Breast epithelium (tissue), 4 donors: ENCODE data around the gene SEM1. TPM values are rescaled to one million over a fixed set of nuclear protein-coding genes. Genes with fewer than 3 reads are reported as not detected.

Experiments used
- DNase-seq, 2 donors: peaks; one replicate each; pipeline ENCODE4 v3.0.0-alpha.2; 2019; ENCODE audit warnings: low spot score in 2 of 2
- H3K27ac ChIP-seq, 2 donors: fragments of 200-600 bp; sonication (generic) in 1 of 2; one replicate each; pipeline ENCODE4 v1.5.1; 2016 to 2019; ENCODE audit warnings: mild to moderate bottlenecking in 1 of 2
- H3K27me3 ChIP-seq, 2 donors: fragments of 200-600 bp; sonication (generic) in 1 of 2; one replicate each; pipeline versions ENCODE4 v1.5.1 to v1.6.0; 2017 to 2019; ENCODE audit warnings: control low read depth in 1 of 2, mild to moderate bottlenecking in 1 of 2
- H3K36me3 ChIP-seq: fragments of 200-600 bp; one replicate; pipeline ENCODE4 v1.5.1; 2019
- H3K4me1 ChIP-seq, 2 donors: fragments of 200-600 bp; sonication (generic); one replicate each; pipeline ENCODE4 v1.5.1; 2016 to 2019; ENCODE audit warnings: control low read depth in 1 of 2
- H3K4me3 ChIP-seq, 3 donors: fragments of 200-600 bp; sonication (generic); 1 replicate in 2 of 3; 2 replicates in 1 of 3; pipeline ENCODE4 v1.5.1; 2016 to 2019; ENCODE audit warnings: mild to moderate bottlenecking in 3 of 3, moderate library complexity in 2 of 3
- H3K9me3 ChIP-seq, 2 donors: fragments of 200-600 bp; sonication (generic) in 1 of 2; one replicate each; pipeline ENCODE4 v1.5.1; 2016 to 2019; ENCODE audit warnings: control low read depth in 1 of 2
- POLR2A ChIP-seq: fragments of 450-650 bp; IDR thresholded peaks from one replicate; pipeline ENCODE4 v1.6.1; 2016; ENCODE audit warnings: antibody characterized with exemption, mild to moderate bottlenecking, moderate library complexity
- POLR2AphosphoS5 ChIP-seq, 3 donors: sonication (generic); formaldehyde crosslinking; IDR thresholded peaks; one replicate each; pipeline ENCODE4 v1.6.1; 2017; ENCODE audit warnings: antibody characterized with exemption in 3 of 3
- intact Hi-C: fragments of 100-400 bp; cut with DNase I; formaldehyde crosslinking; loops from one replicate; pipeline ENCODE4 v1.15.1; 2023; ENCODE audit warnings: low total_unique reads
- total RNA-seq, 3 donors: library from RNA; depleted of rRNA; stranded (reverse); fragments of >200 nt; gene quantifications; one replicate each; pipeline ENCODE4 v1.1.0, GENCODE V29; 2016
- TF ChIP-seq, protein P1 (sequence below), 3 donors: fragments of 450-650 bp; IDR thresholded peaks; one replicate each; pipeline ENCODE4 v1.5.1; 2016 to 2017; ENCODE audit warnings: antibody characterized with exemption in 3 of 3, mild to moderate bottlenecking in 3 of 3, moderate library complexity in 3 of 3

Gene SEM1
- total RNA-seq, 3 donors from 2014 or later, result 26.6 to 37.4 (median 28.5) TPM

DNA sequence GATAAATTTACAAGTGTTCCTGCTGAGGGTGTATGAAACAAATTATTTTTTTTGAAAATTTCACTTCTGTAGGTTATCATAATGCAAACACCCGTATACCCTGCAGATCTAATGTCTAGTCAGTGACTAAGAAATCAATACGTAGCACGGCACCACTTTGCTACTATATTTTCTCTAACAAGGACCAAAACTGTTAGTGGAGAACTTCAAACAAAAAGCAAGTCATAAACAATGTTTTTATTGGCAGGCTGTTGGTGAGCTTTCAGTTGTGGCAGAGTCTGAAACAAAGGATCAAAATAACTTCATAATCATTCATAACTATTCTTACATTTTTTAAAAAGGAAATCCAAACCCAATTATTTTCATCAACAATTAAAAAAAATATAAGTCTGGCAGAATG, 11.8 kb downstream of the SEM1 start:
- no peak for TF ChIP-seq POLR2AphosphoS5 (IDR thresholded peaks at IDR 0.05)
- no peak for TF ChIP-seq POLR2A
- TF ChIP-seq, protein P1, sequence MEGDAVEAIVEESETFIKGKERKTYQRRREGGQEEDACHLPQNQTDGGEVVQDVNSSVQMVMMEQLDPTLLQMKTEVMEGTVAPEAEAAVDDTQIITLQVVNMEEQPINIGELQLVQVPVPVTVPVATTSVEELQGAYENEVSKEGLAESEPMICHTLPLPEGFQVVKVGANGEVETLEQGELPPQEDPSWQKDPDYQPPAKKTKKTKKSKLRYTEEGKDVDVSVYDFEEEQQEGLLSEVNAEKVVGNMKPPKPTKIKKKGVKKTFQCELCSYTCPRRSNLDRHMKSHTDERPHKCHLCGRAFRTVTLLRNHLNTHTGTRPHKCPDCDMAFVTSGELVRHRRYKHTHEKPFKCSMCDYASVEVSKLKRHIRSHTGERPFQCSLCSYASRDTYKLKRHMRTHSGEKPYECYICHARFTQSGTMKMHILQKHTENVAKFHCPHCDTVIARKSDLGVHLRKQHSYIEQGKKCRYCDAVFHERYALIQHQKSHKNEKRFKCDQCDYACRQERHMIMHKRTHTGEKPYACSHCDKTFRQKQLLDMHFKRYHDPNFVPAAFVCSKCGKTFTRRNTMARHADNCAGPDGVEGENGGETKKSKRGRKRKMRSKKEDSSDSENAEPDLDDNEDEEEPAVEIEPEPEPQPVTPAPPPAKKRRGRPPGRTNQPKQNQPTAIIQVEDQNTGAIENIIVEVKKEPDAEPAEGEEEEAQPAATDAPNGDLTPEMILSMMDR (IDR thresholded peaks at IDR 0.05), result no peak
- Histone ChIP-seq H3K36me3 (no peaks in the 10 kb centered on the region), H3K4me1 (peaks cover 0 to 4% of the 10 kb centered on the region in 2 donors), H3K9me3 (no peaks in the 10 kb centered on the region), H3K4me3 (no peak overlapping the region), H3K27me3 (no peaks in the 10 kb centered on the region), H3K27ac (no peak overlapping the region)
- intact Hi-C loops, result no loop called here
- DNase-seq, result no peak

GRCh38 chr7:96695581-96695980, 14.1 kb downstream of the SEM1 start:
- Histone ChIP-seq H3K4me1 (peaks cover 0 to 4% of the 10 kb centered on the region in 2 donors), H3K27me3 (no peaks in the 10 kb centered on the region), H3K36me3 (no peaks in the 10 kb centered on the region), H3K9me3 (no peaks in the 10 kb centered on the region), H3K27ac (no peak overlapping the region), H3K4me3 (no peak overlapping the region)
- intact Hi-C loops, result no loop called here
- DNase-seq, result no peak
- no peak for TF ChIP-seq POLR2AphosphoS5 (IDR thresholded peaks at IDR 0.05)
- TF ChIP-seq POLR2A, result no peak
- TF ChIP-seq, protein P1 (IDR thresholded peaks at IDR 0.05), result no peak

DNA sequence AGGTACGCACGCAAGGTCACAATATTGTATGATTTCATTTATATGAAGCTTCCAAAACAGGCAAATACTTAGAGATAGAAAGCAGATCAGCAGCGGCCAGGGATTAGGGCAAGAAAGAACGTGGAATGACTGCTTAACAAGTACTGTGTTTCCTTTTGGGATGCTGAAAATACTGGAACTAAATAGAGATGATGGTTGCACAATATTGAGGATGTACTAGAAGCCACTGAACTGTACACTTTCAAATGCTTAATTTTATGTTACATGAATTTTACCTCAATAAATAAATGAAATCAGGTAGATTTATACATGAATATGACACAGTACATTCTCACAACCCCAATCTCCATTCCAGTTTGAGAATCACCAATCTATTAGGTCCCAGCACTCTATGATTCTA, 15.6 kb downstream of the SEM1 start:
- no peak for DNase-seq
- no peak overlapping the region for H3K27ac ChIP-seq
- no peaks in the 10 kb centered on the region for H3K36me3 ChIP-seq
- no peak overlapping the region for H3K4me3 ChIP-seq
- intact Hi-C loops, result no loop called here
- H3K27me3 ChIP-seq, result no peaks in the 10 kb centered on the region
- peaks cover 0 to 4% of the 10 kb centered on the region in 2 donors for H3K4me1 ChIP-seq
- TF ChIP-seq POLR2A (no peak), POLR2AphosphoS5 (IDR thresholded peaks at IDR 0.05) (no peak)
- TF ChIP-seq, protein P1 (IDR thresholded peaks at IDR 0.05), result no peak
- no peaks in the 10 kb centered on the region for H3K9me3 ChIP-seq

DNA sequence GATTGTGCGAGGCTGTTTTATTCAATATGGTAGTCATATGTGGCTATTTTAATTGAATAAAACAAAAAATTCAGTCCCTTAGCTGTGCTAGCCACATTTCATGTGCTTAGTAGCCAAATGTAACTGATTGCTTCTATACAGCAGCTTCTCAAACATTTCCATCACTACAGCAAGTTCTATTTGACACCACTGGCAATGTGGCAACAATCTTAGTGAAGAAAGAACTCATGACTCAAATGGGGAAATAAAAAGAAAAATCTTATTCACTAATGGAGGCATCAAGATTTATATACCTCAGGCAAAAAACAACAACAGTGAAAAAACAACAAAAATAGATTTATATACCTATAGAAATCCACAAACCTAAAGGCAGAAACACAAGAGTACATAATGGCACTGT, 17.9 kb downstream of the SEM1 start:
- H3K4me3 ChIP-seq, result no peak overlapping the region
- H3K4me1 ChIP-seq, result peaks cover 0 to 4% of the 10 kb centered on the region in 2 donors
- no peak overlapping the region for H3K27ac ChIP-seq
- no peak for DNase-seq
- no peaks in the 10 kb centered on the region for H3K9me3 ChIP-seq
- H3K36me3 ChIP-seq, result no peaks in the 10 kb centered on the region
- TF ChIP-seq, protein P1 (IDR thresholded peaks at IDR 0.05), result no peak
- TF ChIP-seq POLR2A (no peak), POLR2AphosphoS5 (IDR thresholded peaks at IDR 0.05) (no peak)
- intact Hi-C loops, result no loop called here
- H3K27me3 ChIP-seq, result no peaks in the 10 kb centered on the region

DNA sequence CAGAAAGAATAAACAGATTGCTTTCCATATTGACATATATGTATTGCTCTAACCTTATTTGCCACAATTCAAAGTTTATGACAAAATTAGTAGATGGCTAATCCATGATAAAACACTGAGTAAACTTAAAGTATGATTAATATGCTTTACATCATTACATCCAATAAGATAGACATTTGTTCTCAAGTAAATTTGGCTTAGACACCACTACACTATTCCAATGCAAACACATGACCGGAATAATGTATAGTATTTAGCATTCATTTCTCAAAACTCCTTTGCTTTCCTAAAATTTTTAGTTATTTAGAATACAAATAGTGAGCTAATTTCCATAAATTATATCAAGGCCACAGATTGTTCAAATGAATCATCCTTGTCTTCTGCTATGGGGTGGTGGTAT, 20.2 kb downstream of the SEM1 start:
- Histone ChIP-seq H3K36me3 (no peaks in the 10 kb centered on the region), H3K4me1 (no peaks in the 10 kb centered on the region), H3K27me3 (no peaks in the 10 kb centered on the region), H3K27ac (no peak overlapping the region), H3K9me3 (no peaks in the 10 kb centered on the region), H3K4me3 (no peak overlapping the region)
- intact Hi-C loops, result no loop called here
- no peak for DNase-seq
- TF ChIP-seq POLR2AphosphoS5 (IDR thresholded peaks at IDR 0.05) (no peak), POLR2A (no peak)
- TF ChIP-seq, protein P1 (IDR thresholded peaks at IDR 0.05), result no peak
